OCI-LY7 (cell line): ENCODE results near the gene ANKRD1. TPM values are rescaled to one million over a fixed set of nuclear protein-coding genes. Genes with fewer than 3 reads are reported as not detected.

Source experiments
- BruUV-seq: library from RNA; stranded (reverse); fragments of 400-500 nt; replicated peaks from 2 replicates; lab custom pipeline; 2021; lab: Mats Ljungman, UMichigan
- CTCF ChIA-PET: fragments of 300-600 bp; sonication (Branson Sonifier 250); formaldehyde crosslinking; loops from one replicate; lab custom pipeline; 2022; ENCODE audit warnings: antibody characterized with exemption; ENCODE audit not compliant: unreplicated experiment; lab: Charles Lee
- POLR2A ChIA-PET: fragments of 300-600 bp; sonication (Branson Sonifier 250); formaldehyde crosslinking; loops from one replicate; lab custom pipeline; 2022; ENCODE audit warnings: antibody characterized with exemption; lab: Charles Lee
- DNase-seq: peaks from one replicate; pipeline ENCODE4 v3.0.0-alpha.2; 2015; ENCODE audit warnings: low spot score
- H2AFZ ChIP-seq: fragments of 200-600 bp; sonication (generic), shearing (Covaris generic); 2 replicates; pipeline ENCODE4 v1.6.1; 2014; ENCODE audit warnings: mild to moderate bottlenecking, antibody characterized with exemption, low read length, moderate library complexity
- H3K27ac ChIP-seq: fragments of 200-600 bp; sonication (generic); 2 replicates; pipeline ENCODE4 v1.5.1; 2014; ENCODE audit warnings: mixed run types, low read depth, mild to moderate bottlenecking, moderate library complexity, low read length, inconsistent platforms; ENCODE audit not compliant: poor library complexity, severe bottlenecking
- H3K36me3 ChIP-seq: fragments of 200-600 bp; sonication (generic); 2 replicates; pipeline ENCODE4 v1.6.1; 2014; ENCODE audit warnings: mild to moderate bottlenecking, antibody characterized with exemption, low read length, moderate library complexity, mixed read lengths; ENCODE audit not compliant: insufficient read depth
- H3K4me1 ChIP-seq: fragments of 200-600 bp; sonication (generic); 2 replicates; pipeline ENCODE4 v1.5.1; 2014; ENCODE audit warnings: mild to moderate bottlenecking, low read length; ENCODE audit not compliant: insufficient read depth, poor library complexity, severe bottlenecking
- H3K4me2 ChIP-seq: fragments of 200-600 bp; sonication (generic); 2 replicates; pipeline ENCODE4 v1.6.1; 2014; ENCODE audit warnings: mild to moderate bottlenecking, low read length
- H3K4me3 ChIP-seq: fragments of 200-600 bp; sonication (generic); 2 replicates; pipeline ENCODE4 v1.5.1; 2014; ENCODE audit warnings: mild to moderate bottlenecking, low read depth, low read length; ENCODE audit not compliant: poor library complexity, severe bottlenecking
- H3K79me2 ChIP-seq: fragments of 200-600 bp; sonication (generic); 2 replicates; pipeline ENCODE4 v1.6.1; 2016; ENCODE audit warnings: low read depth, mild to moderate bottlenecking, low read length, moderate library complexity, mixed read lengths; ENCODE audit not compliant: insufficient read depth
- H3K9me2 ChIP-seq: fragments of 200-600 bp; sonication (generic); 2 replicates; pipeline ENCODE4 v1.6.1; 2016; ENCODE audit warnings: mild to moderate bottlenecking, low read length, mixed read lengths; ENCODE audit not compliant: insufficient read depth
- H3K9me3 ChIP-seq: fragments of 200-600 bp; sonication (generic); 2 replicates; pipeline ENCODE4 v1.6.1; 2014; ENCODE audit warnings: mild to moderate bottlenecking, mixed run types, low read length, mixed read lengths
- H4K20me1 ChIP-seq: fragments of 200-600 bp; sonication (generic); 2 replicates; pipeline ENCODE4 v1.6.1; 2014; ENCODE audit warnings: mild to moderate bottlenecking, antibody characterized with exemption, low read length, moderate library complexity, mixed read lengths; ENCODE audit not compliant: insufficient read depth
- CTCF ChIP-seq: fragments of 200-600 bp; sonication (generic); conservative IDR thresholded peaks from 2 replicates; pipeline ENCODE4 v1.5.1; 2014; ENCODE audit warnings: mild to moderate bottlenecking, antibody characterized with exemption, low read length, moderate library complexity, mixed read lengths
- EZH2phosphoT487 ChIP-seq: fragments of 200-600 bp; sonication (generic); IDR thresholded peaks from 2 replicates; pipeline ENCODE4 v1.6.1; 2018; ENCODE audit warnings: low read depth, borderline replicate concordance, mild to moderate bottlenecking, mixed run types, antibody characterized with exemption, low read length, moderate library complexity, mixed read lengths
- intact Hi-C: fragments of 100-400 bp; cut with micrococcal nuclease; formaldehyde crosslinking; loops from one replicate; pipeline ENCODE4 v1.10.0; 2022; ENCODE audit not compliant: unreplicated experiment
- total RNA-seq, 2 experiments: library from RNA; depleted of rRNA in 1 of 2; stranded (reverse); fragments of >200 nt in 1 of 2; shearing (Covaris generic) in 1 of 2; gene quantifications; 2 replicates each; pipeline ENCODE4 v1.2.3, GENCODE V29; 2014 to 2022

Gene ANKRD1
- total RNA-seq, 2 experiments from 2014 or later: not detected

- H3K4me2 ChIP-seq: no peak overlapping the region
- no peaks in the 10 kb centered on the region for H3K4me1 ChIP-seq
- no peaks in the 10 kb centered on the region for H3K36me3 ChIP-seq
- H4K20me1 ChIP-seq: no peaks in the 10 kb centered on the region
- intact Hi-C loops: no loop called here
- no peak overlapping the region for H3K4me3 ChIP-seq
- no peaks in the 10 kb centered on the region for H3K79me2 ChIP-seq
- TF ChIP-seq EZH2phosphoT487 (no peak), CTCF (no peak)
- no peaks in the 10 kb centered on the region for H3K9me3 ChIP-seq
- ChIA-PET POLR2A (interaction anchor here (1.0 kb wide), 1 partner anchor 8 kb away, joined by 4 read pairs; no protein-coding TSS in a partner anchor), CTCF (no interaction called here)
- BruUV-seq: no TSS peak
- H3K9me2 ChIP-seq: no peaks in the 10 kb centered on the region
- no peak for DNase-seq
- H2AFZ ChIP-seq: no peak overlapping the region
- H3K27ac ChIP-seq: no peak overlapping the region
These were observed 10.3 kb upstream of the ANKRD1 start for GRCh38 chr10:90930971-90931871.

- no peaks in the 10 kb centered on the region for H3K36me3 ChIP-seq
- no peaks in the 10 kb centered on the region for H3K9me3 ChIP-seq
- H3K4me1 ChIP-seq: no peaks in the 10 kb centered on the region
- no peak for TF ChIP-seq CTCF
- no peak for TF ChIP-seq EZH2phosphoT487
- H4K20me1 ChIP-seq: no peaks in the 10 kb centered on the region
- no peaks in the 10 kb centered on the region for H3K9me2 ChIP-seq
- H3K4me2 ChIP-seq: no peak overlapping the region
- H2AFZ ChIP-seq: no peak overlapping the region
- no peaks in the 10 kb centered on the region for H3K79me2 ChIP-seq
- no peak overlapping the region for H3K4me3 ChIP-seq
- no TSS peak for BruUV-seq
- POLR2A ChIA-PET: interaction anchor here (1.5 kb wide), 1 partner anchor 11 kb away, joined by 4 read pairs; no protein-coding TSS in a partner anchor
- no peak overlapping the region for H3K27ac ChIP-seq
- intact Hi-C loops: no loop called here
- no peak for DNase-seq
- CTCF ChIA-PET: no interaction called here
These were observed 9.4 kb upstream of the ANKRD1 start for GRCh38 chr10:90930070-90930837.
